Measurements from ENCODE around the gene PRKAR2B.

- no peak for TF ChIP-seq CTCF (IDR thresholded peaks at IDR 0.05)
- no peak for TF ChIP-seq POLR2A (IDR thresholded peaks at IDR 0.05)
Measured at GRCh38 chr7:107046491-107047259, 2.2 kb downstream of the PRKAR2B start.
